Measurements from ENCODE around the gene OR2M2. TPM values are rescaled to one million over a fixed set of nuclear protein-coding genes. Genes with fewer than 3 reads are reported as not detected.

OR2M2 gene
- total RNA-seq, 6 experiments from 2014 or later, result not detected

DNA sequence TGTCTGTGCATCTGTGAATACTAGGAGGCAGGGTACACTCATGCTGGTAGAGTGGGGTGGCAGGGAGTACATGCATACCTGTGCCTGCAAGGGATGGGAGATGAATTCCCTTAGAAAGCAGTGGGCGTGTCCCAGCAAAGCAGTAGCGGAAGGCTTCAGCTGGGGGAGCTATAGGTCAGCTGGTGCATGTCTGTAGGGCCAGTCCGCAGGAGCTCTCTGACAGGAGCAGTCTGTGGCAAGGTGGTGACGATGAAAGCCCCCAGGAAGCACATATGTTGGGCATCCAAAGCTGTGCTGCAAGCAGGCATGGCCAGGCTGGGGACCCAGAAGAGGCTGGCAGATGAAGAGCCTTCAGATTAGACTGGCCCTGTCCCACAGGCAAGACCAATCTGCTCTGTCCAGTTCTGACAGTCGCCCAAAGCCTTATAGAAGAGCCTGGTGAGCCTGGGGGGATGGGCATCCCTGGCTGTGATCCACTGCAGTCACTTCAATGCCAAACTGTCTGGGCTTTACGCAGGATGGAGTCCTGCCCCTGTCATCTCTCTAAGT lies 54.8 kb downstream of the OR2M2 start:
- TF ChIP-seq POLR2A (IDR thresholded peaks at IDR 0.05), result no peak
- TF ChIP-seq, protein P1, sequence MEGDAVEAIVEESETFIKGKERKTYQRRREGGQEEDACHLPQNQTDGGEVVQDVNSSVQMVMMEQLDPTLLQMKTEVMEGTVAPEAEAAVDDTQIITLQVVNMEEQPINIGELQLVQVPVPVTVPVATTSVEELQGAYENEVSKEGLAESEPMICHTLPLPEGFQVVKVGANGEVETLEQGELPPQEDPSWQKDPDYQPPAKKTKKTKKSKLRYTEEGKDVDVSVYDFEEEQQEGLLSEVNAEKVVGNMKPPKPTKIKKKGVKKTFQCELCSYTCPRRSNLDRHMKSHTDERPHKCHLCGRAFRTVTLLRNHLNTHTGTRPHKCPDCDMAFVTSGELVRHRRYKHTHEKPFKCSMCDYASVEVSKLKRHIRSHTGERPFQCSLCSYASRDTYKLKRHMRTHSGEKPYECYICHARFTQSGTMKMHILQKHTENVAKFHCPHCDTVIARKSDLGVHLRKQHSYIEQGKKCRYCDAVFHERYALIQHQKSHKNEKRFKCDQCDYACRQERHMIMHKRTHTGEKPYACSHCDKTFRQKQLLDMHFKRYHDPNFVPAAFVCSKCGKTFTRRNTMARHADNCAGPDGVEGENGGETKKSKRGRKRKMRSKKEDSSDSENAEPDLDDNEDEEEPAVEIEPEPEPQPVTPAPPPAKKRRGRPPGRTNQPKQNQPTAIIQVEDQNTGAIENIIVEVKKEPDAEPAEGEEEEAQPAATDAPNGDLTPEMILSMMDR (IDR thresholded peaks at IDR 0.05), result no peak
- intact Hi-C loops (cut with DNase I), result no loop called here

More for the DNA sequence above, 54.8 kb downstream of the OR2M2 start:
- H3K27ac ChIP-seq, result no peak overlapping the region
- ATAC-seq (peak in 1 of 4 donors; percentile 25), DNase-seq (no peak)
- 58% methylated on average over 4 of the region's 6 CpGs for WGBS (ENCODE audit: insufficient coverage, low coverage, low lambda C conversion rate, missing lambda C conversion rate)
- no peaks in the 10 kb centered on the region for H3K27me3 ChIP-seq
- H3K36me3 ChIP-seq, result no peaks in the 10 kb centered on the region
- H3K4me3 ChIP-seq, result no peak overlapping the region
- H3K4me1 ChIP-seq, result no peaks in the 10 kb centered on the region
- no peaks in the 10 kb centered on the region for H3K9me3 ChIP-seq

Other genes starting within 250 kb of the OR2M2 start
- gene OR2AJ1, start 249.9 kb upstream of the OR2M2 start, total RNA-seq, result not detected
- not detected for gene OR2L8, start 226.0 kb upstream of the OR2M2 start, total RNA-seq
- gene OR2AK2, start 209.6 kb upstream of the OR2M2 start, total RNA-seq, result not detected
- not detected for gene OR2L5, start 161.2 kb upstream of the OR2M2 start, total RNA-seq
- under 1 TPM in 1 of 6 experiments, not detected in 5; 0.17 TPM for gene OR2L2, start 144.8 kb upstream of the OR2M2 start, total RNA-seq
- gene OR2L3, start 128.0 kb upstream of the OR2M2 start, total RNA-seq, result not detected
- not detected for gene OR2L13, start 79.6 kb upstream of the OR2M2 start, total RNA-seq
- gene OR2M5, start 29.7 kb upstream of the OR2M2 start, total RNA-seq, result not detected
- gene OR2M3, start 22.4 kb downstream of the OR2M2 start, total RNA-seq, result not detected
- gene OR2M4, start 56.6 kb downstream of the OR2M2 start, total RNA-seq, result not detected
- gene OR2T33, start 103.2 kb downstream of the OR2M2 start, total RNA-seq, result not detected
- gene OR2T12, start 128.6 kb downstream of the OR2M2 start, total RNA-seq, result not detected
- not detected for gene OR2M7, start 149.7 kb downstream of the OR2M2 start, total RNA-seq
- gene OR14C36, start 174.0 kb downstream of the OR2M2 start, total RNA-seq, result not detected
- gene OR2T4, start 186.8 kb downstream of the OR2M2 start, total RNA-seq, result not detected
- not detected for gene OR2T6, start 200.9 kb downstream of the OR2M2 start, total RNA-seq
- not detected for gene OR2T1, start 228.2 kb downstream of the OR2M2 start, total RNA-seq

Data from right lobe of liver (tissue), 6 donors.